IMR-90 (cell line): ENCODE measurements around the gene TRAK2. TPM values are rescaled to one million over a fixed set of nuclear protein-coding genes. Genes with fewer than 3 reads are reported as not detected.
A peak's percentile ranks its signal among the peaks of the same experiment; 100 is the strongest.

Source experiments
- ATAC-seq: fragments of 200-7000 bp; cut with Tn5 transposase; 2 replicates; pipeline ENCODE4 v1.9.1; 2020; ENCODE audit warnings: low read depth, mild to moderate bottlenecking, moderate library complexity
- Bru-seq: library from RNA; stranded (reverse); fragments of 400-500 nt; gene quantifications from one replicate; lab custom pipeline; 2021; lab: Mats Ljungman, UMichigan
- BruChase-seq, 2 experiments: library from RNA; stranded (reverse); fragments of 400-500 nt; gene quantifications; one replicate each; lab custom pipeline; 2021; lab: Mats Ljungman, UMichigan
- BruUV-seq: library from RNA; stranded (reverse); fragments of 400-500 nt; replicated peaks from 2 replicates; lab custom pipeline; 2021; lab: Mats Ljungman, UMichigan
- CTCF ChIA-PET: fragments of 300-600 bp; formaldehyde crosslinking; extraction: SDS; loops from one replicate; lab custom pipeline; 2021; ENCODE audit warnings: antibody characterized with exemption; lab: Yijun Ruan, JAX
- POLR2A ChIA-PET: fragments of 300-600 bp; sonication (Branson Sonifier 250); formaldehyde crosslinking; loops from one replicate; lab custom pipeline; 2022; ENCODE audit warnings: antibody characterized with exemption; ENCODE audit not compliant: unreplicated experiment; lab: Charles Lee
- DNase-seq: peaks from one replicate; pipeline ENCODE4 v3.0.0; 2013
- H2AFZ ChIP-seq: replicated peaks from 2 replicates; pipeline ENCODE3; 2013; ENCODE audit warnings: low read length, mild to moderate bottlenecking; ENCODE audit not compliant: poor library complexity
- H2AK5ac ChIP-seq: 2 replicates; pipeline ENCODE4 v1.6.1; 2013; ENCODE audit warnings: low read depth, low read length, inconsistent platforms
- H2AK9ac ChIP-seq: replicated peaks from 2 replicates; pipeline ENCODE3; 2013; ENCODE audit warnings: mild to moderate bottlenecking, low read depth, low read length, moderate library complexity; ENCODE audit not compliant: poor library complexity
- H2BK120ac ChIP-seq: 2 replicates; pipeline ENCODE4 v1.6.1; 2013; ENCODE audit warnings: low read depth, low read length, inconsistent platforms
- H2BK15ac ChIP-seq: 3 replicates; pipeline ENCODE4 v1.6.1; 2013; ENCODE audit warnings: low read depth, low read length, inconsistent platforms
- H2BK20ac ChIP-seq: 2 replicates; pipeline ENCODE4 v1.6.1; 2013; ENCODE audit warnings: low read depth, mild to moderate bottlenecking, inconsistent platforms, low read length, moderate library complexity
- H2BK5ac ChIP-seq: 2 replicates; pipeline ENCODE4 v1.6.1; 2013; ENCODE audit warnings: mild to moderate bottlenecking, low read depth, low read length, inconsistent platforms; ENCODE audit not compliant: poor library complexity, severe bottlenecking
- H3K14ac ChIP-seq: replicated peaks from 2 replicates; pipeline ENCODE4 v1.6.1; 2013; ENCODE audit warnings: low read depth, low read length, inconsistent platforms
- H3K18ac ChIP-seq: 2 replicates; pipeline ENCODE4 v1.6.1; 2013; ENCODE audit warnings: low read depth, low read length, control low read depth
- H3K23ac ChIP-seq: 2 replicates; pipeline ENCODE4 v1.6.1; 2013; ENCODE audit warnings: low read depth, low read length, inconsistent platforms
- H3K27ac ChIP-seq: 2 replicates; pipeline ENCODE4 v1.5.1; 2013; ENCODE audit warnings: mild to moderate bottlenecking, control low read depth, low read length; ENCODE audit not compliant: insufficient read depth
- H3K27me3 ChIP-seq: 2 replicates; pipeline ENCODE4 v1.6.1; 2013; ENCODE audit warnings: low read length; ENCODE audit not compliant: control insufficient read depth, insufficient read depth
- H3K36me3 ChIP-seq: 2 replicates; pipeline ENCODE4 v1.6.1; 2013; ENCODE audit warnings: low read length, mixed read lengths; ENCODE audit not compliant: control insufficient read depth, insufficient read depth
- H3K4ac ChIP-seq: 2 replicates; pipeline ENCODE4 v1.6.1; 2013; ENCODE audit warnings: low read depth, low read length, inconsistent platforms
- H3K4me1 ChIP-seq: 2 replicates; pipeline ENCODE4 v1.6.1; 2013; ENCODE audit warnings: low read length, mixed read lengths; ENCODE audit not compliant: control insufficient read depth, insufficient read depth
- H3K4me2 ChIP-seq: 2 replicates; pipeline ENCODE4 v1.6.1; 2013; ENCODE audit warnings: low read depth, mild to moderate bottlenecking, control low read depth, low read length, moderate library complexity
- H3K4me3 ChIP-seq: 2 replicates; pipeline ENCODE4 v1.5.1; 2013; ENCODE audit warnings: low read depth, mild to moderate bottlenecking, control low read depth, low read length, moderate library complexity; ENCODE audit not compliant: insufficient read depth
- H3K56ac ChIP-seq: 2 replicates; pipeline ENCODE4 v1.6.1; 2013; ENCODE audit warnings: low read length, inconsistent platforms; ENCODE audit not compliant: insufficient read depth; ENCODE audit errors: extremely low read depth
- H3K79me1 ChIP-seq, 2 experiments: 2 replicates each; pipeline ENCODE4 v1.6.1; 2013; ENCODE audit warnings: low read length in 2 of 2, inconsistent platforms in 1 of 2, low read depth in 1 of 2
- H3K9ac ChIP-seq: 2 replicates; pipeline ENCODE4 v1.6.1; 2013; ENCODE audit warnings: low read depth, low read length, control low read depth
- H3K9me1 ChIP-seq: 2 replicates; pipeline ENCODE4 v1.6.1; 2013; ENCODE audit warnings: low read length, inconsistent platforms; ENCODE audit not compliant: insufficient read depth
- H3K9me3 ChIP-seq: 2 replicates; pipeline ENCODE4 v1.6.1; 2013; ENCODE audit warnings: low read length; ENCODE audit not compliant: control insufficient read depth, insufficient read depth
- H4K20me1 ChIP-seq: 2 replicates; pipeline ENCODE4 v1.6.1; 2013; ENCODE audit warnings: low read length, inconsistent platforms; ENCODE audit not compliant: insufficient read depth
- H4K5ac ChIP-seq: 2 replicates; pipeline ENCODE4 v1.6.1; 2013; ENCODE audit warnings: mild to moderate bottlenecking, low read depth, low read length, control low read depth
- H4K8ac ChIP-seq, 2 experiments: 2 replicates each; pipeline ENCODE4 v1.6.1; 2013; ENCODE audit warnings: low read depth in 2 of 2, low read length in 2 of 2, control low read depth in 1 of 2, inconsistent platforms in 1 of 2
- H4K91ac ChIP-seq: 2 replicates; pipeline ENCODE4 v1.6.1; 2013; ENCODE audit warnings: low read depth, low read length, inconsistent platforms; ENCODE audit not compliant: insufficient read depth
- BHLHE40 ChIP-seq: fragments of 150-350 bp; IDR thresholded peaks from 2 replicates; pipeline ENCODE4 v1.6.1; 2016; ENCODE audit warnings: mild to moderate bottlenecking, low read depth, low read length
- CEBPB ChIP-seq: IDR thresholded peaks from 2 replicates; pipeline ENCODE4 v1.6.1; 2012; ENCODE audit warnings: low read depth, low read length, improper control_type of control experiment
- CHD1 ChIP-seq: IDR thresholded peaks from 2 replicates; pipeline ENCODE4 v1.6.1; 2012; ENCODE audit warnings: low read depth, low read length, improper control_type of control experiment
- FOS ChIP-seq: fragments of 150-350 bp; IDR thresholded peaks from 2 replicates; pipeline ENCODE4 v1.6.1; 2016; ENCODE audit warnings: low read depth, low read length
- MAZ ChIP-seq: IDR thresholded peaks from 2 replicates; pipeline ENCODE4 v1.6.1; 2012; ENCODE audit warnings: low read depth, mild to moderate bottlenecking, low read length, improper control_type of control experiment, moderate library complexity, borderline replicate concordance
- MXI1 ChIP-seq: IDR thresholded peaks from 2 replicates; pipeline ENCODE4 v1.6.1; 2012; ENCODE audit warnings: low read depth, mild to moderate bottlenecking, low read length, moderate library complexity, borderline replicate concordance
- NFE2L2 ChIP-seq: fragments of 150-350 bp; IDR thresholded peaks from 2 replicates; pipeline ENCODE4 v1.6.1; 2016; ENCODE audit warnings: low read depth, mild to moderate bottlenecking, low read length
- POLR2A ChIP-seq: IDR thresholded peaks from 2 replicates; pipeline ENCODE4 v1.6.1; 2012; ENCODE audit warnings: mild to moderate bottlenecking, low read depth, low read length
- RFX5 ChIP-seq: IDR thresholded peaks from 2 replicates; pipeline ENCODE4 v1.8.0; 2012; ENCODE audit warnings: low read depth, mild to moderate bottlenecking, low read length, moderate library complexity
- WGBS, 2 experiments: methylation state at CpG; one replicate each; pipeline versions ENCODE4 v1.1.5 to v1.1.7; 2013; ENCODE audit warnings: missing lambda C conversion rate in 2 of 2; ENCODE audit not compliant: insufficient read length in 1 of 2; ENCODE audit errors: extremely low coverage in 2 of 2; 5-methylcytosine and 5-hydroxymethylcytosine counted together
- dilution Hi-C: fragments of 300-500 bp; cut with HindIII; formaldehyde crosslinking; loops from one replicate; pipeline ENCODE4 v1.14.3; 2018; ENCODE audit warnings: low sequenced_read_pairs; ENCODE audit not compliant: unreplicated experiment
- in situ Hi-C: fragments of 300-500 bp; cut with MboI; formaldehyde crosslinking; loops from 3 replicates; pipeline ENCODE4 v1.14.3; 2019; ENCODE audit warnings: low sequenced_read_pairs, inconsistent platforms, mixed read lengths
- intact Hi-C: fragments of 100-400 bp; cut with micrococcal nuclease; formaldehyde crosslinking; loops from 2 replicates; pipeline ENCODE4 v1.10.0; 2022
- long read RNA-seq: library from polyadenylated mRNA; unstranded; transcript quantifications from one replicate; pipeline ENCODE4 v2.0.0, GENCODE V29; 2021; ENCODE audit not compliant: unreplicated experiment
- polyA plus RNA-seq, 3 experiments: library from polyadenylated mRNA; depleted of rRNA; stranded (reverse); fragments of >200 nt; gene quantifications; 2 replicates each; pipeline ENCODE4 v1.2.3, GENCODE V29; 2012; ENCODE audit warnings: low replicate concordance in 1 of 3
- total RNA-seq: library from RNA; depleted of rRNA; stranded (reverse); fragments of >200 nt; gene quantifications from 2 replicates; pipeline ENCODE4 v1.2.3, GENCODE V29; 2012; rRNA removed
- TF ChIP-seq, protein P1 (sequence below): conservative IDR thresholded peaks from 2 replicates; pipeline ENCODE4 v1.5.1; 2012; ENCODE audit warnings: mild to moderate bottlenecking, low read depth, low read length, improper control_type of control experiment

The TRAK2 gene, protein sequence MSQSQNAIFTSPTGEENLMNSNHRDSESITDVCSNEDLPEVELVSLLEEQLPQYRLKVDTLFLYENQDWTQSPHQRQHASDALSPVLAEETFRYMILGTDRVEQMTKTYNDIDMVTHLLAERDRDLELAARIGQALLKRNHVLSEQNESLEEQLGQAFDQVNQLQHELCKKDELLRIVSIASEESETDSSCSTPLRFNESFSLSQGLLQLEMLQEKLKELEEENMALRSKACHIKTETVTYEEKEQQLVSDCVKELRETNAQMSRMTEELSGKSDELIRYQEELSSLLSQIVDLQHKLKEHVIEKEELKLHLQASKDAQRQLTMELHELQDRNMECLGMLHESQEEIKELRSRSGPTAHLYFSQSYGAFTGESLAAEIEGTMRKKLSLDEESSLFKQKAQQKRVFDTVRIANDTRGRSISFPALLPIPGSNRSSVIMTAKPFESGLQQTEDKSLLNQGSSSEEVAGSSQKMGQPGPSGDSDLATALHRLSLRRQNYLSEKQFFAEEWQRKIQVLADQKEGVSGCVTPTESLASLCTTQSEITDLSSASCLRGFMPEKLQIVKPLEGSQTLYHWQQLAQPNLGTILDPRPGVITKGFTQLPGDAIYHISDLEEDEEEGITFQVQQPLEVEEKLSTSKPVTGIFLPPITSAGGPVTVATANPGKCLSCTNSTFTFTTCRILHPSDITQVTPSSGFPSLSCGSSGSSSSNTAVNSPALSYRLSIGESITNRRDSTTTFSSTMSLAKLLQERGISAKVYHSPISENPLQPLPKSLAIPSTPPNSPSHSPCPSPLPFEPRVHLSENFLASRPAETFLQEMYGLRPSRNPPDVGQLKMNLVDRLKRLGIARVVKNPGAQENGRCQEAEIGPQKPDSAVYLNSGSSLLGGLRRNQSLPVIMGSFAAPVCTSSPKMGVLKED
- 48.9 and 65.4 TPM in 2 replicates for total RNA-seq
- 10.7 and 13.1 TPM in 2 replicates for polyA plus RNA-seq (2012; rRNA removed)
- polyA plus RNA-seq (2012; cell fraction: cytosol; rRNA removed), result 4.0 and 4.2 TPM in 2 replicates
- polyA plus RNA-seq (2012; cell fraction: nucleus; rRNA removed; ENCODE audit: low replicate concordance), result 3.1 and 15.3 TPM in 2 replicates
- Bru-seq, nascent RNA, result percentile 79 among the genes with signal in this experiment
- percentile 83 among the genes with signal in this experiment for BruChase-seq, experiment 1, labeled RNA remaining after a 6-hour chase
- percentile 82 among the genes with signal in this experiment for BruChase-seq, experiment 2, labeled RNA remaining after a 2-hour chase
- long read RNA-seq, full-length matches to known transcripts, result 24 of 53 reads
- long read RNA-seq, partial matches to known transcripts, result 16 of 53 reads
- long read RNA-seq, other reads (novel, unspliced or antisense), result 13 of 53 reads

DNA sequence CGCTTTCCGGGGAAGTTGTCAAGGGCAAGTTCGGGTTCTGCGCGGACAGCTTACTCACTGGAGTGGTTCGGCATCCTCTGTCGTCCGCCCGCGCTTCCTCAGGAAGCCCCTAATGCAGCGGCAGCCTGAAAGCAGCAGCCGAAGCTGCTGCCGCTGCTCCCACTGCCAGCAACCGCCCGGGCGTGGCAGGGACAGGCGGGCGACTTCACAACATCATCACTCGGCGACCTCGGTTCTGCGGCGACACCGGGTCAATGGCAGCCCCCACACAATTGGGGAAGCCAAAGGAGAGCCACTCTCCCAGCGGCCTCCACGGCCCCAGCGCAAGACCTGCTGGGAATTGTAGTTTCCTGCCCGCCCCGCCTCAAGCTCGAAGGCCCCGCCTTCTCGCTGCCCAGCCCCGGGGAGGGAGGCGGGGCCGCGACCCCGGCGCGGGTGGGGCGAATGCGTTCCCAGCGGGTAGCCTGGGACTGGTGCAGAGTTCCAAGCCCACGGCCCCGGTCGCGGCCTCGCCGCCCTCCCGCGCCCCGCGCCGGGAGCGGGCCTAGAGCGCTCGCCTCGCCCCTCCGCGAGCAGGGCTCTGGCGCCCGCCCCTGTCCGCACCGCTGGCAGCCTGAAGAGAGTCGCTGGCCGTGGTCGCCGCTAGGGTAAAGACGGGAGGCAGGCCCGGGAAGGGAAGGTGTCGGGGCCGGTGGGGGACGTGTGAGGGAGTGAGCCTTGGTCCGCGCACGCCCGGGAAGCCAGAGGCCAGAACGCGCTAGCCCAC lies at the start of gene TRAK2, which contains the start of gene STRADB:
Gene TRAK2 (minus strand): TSS at position 167 of the 766 bp plus-strand sequence. CDS start 30,951 bp downstream, outside the sequence.
Gene STRADB (plus strand): TSS at position 449 of the 766 bp plus-strand sequence. CDS start 3,101 bp downstream, outside the sequence.
- Histone ChIP-seq H3K56ac (peak within 1 kb of the TSS; percentile 75), H2AFZ (peak within 1 kb of the TSS; percentile 98), H3K14ac (peak within 1 kb of the TSS; percentile 85), H4K5ac (peak within 1 kb of the TSS; percentile 61), H3K23ac (peak within 1 kb of the TSS; percentile 70), H3K4me2 (peak within 1 kb of the TSS; percentile 94), H2BK120ac (peak within 1 kb of the TSS; percentile 62; the same call in 1 of the 2 replicates), H3K27ac (peak within 1 kb of the TSS; percentile 80), H2BK5ac (peak within 1 kb of the TSS; percentile 70), H2BK20ac (no peak within 1 kb of the TSS), H2AK5ac (peak within 1 kb of the TSS; percentile 18; the same call in 1 of the 2 replicates), H3K9ac (peak within 1 kb of the TSS; percentile 73), H3K18ac (peak within 1 kb of the TSS; percentile 20), H3K4me3 (peak within 1 kb of the TSS; percentile 82), H4K8ac (peak within 1 kb of the TSS; percentile 45 to 92), H2AK9ac (peak within 1 kb of the TSS; percentile 38), H3K36me3 (no peaks in the 10 kb centered on the region), H3K4ac (peak within 1 kb of the TSS; percentile 64), H2BK15ac (peak within 1 kb of the TSS; percentile 2; the same call in 1 of the 3 replicates), H3K9me3 (no peaks in the 10 kb centered on the region), H4K20me1 (0 out of 2 replicates have a peak, but pooled peaks cover 3% of the 10 kb centered on the region), H3K79me1 (peaks cover 27 to 53% of the 10 kb centered on the region in 2 experiments), H3K4me1 (peaks cover 2% of the 10 kb centered on the region; the same call in 1 of the 2 replicates), H3K27me3 (no peaks in the 10 kb centered on the region), H3K9me1 (no peaks in the 10 kb centered on the region), H4K91ac (peak within 1 kb of the TSS; percentile 84)
- DNase-seq (peak; percentile 92), ATAC-seq (peak; percentile 97)
- intact Hi-C loops, result loop anchor here (1.0 to 5.0 kb wide), 3 partner anchors 168 to 246 kb away; partner anchors contain the start of gene MPP4
- CTCF ChIA-PET, result interaction anchor here (1.5 kb wide), 1 partner anchor 219 kb away, joined by 5 read pairs; no protein-coding TSS in a partner anchor
- POLR2A ChIA-PET, result interaction anchor here (0.6 to 1.1 kb wide), 5 partner anchors 11 to 1369 kb away, joined by 3 to 23 read pairs (median 6); no protein-coding TSS in a partner anchor
- in situ Hi-C loops, result no loop called here
- dilution Hi-C loops, result no loop called here
- BruUV-seq, result no TSS peak
- WGBS, 2 experiments, result 0% methylated on average over 28 of the region's 78 CpGs; no CpG with 5 or more reads in 1 of the 2 experiments
- no peak for TF ChIP-seq BHLHE40
- peak; percentile 70; the same call in 1 of the 2 replicates for TF ChIP-seq POLR2A
- TF ChIP-seq MAZ, result peak; percentile 80; the same call in 1 of the 2 replicates
- TF ChIP-seq NFE2L2, result no peak
- no peak for TF ChIP-seq CHD1
- no peak for TF ChIP-seq FOS
- TF ChIP-seq RFX5, result no peak
- peak; percentile 78 for TF ChIP-seq MXI1
- no peak for TF ChIP-seq CEBPB
- TF ChIP-seq, protein P1, sequence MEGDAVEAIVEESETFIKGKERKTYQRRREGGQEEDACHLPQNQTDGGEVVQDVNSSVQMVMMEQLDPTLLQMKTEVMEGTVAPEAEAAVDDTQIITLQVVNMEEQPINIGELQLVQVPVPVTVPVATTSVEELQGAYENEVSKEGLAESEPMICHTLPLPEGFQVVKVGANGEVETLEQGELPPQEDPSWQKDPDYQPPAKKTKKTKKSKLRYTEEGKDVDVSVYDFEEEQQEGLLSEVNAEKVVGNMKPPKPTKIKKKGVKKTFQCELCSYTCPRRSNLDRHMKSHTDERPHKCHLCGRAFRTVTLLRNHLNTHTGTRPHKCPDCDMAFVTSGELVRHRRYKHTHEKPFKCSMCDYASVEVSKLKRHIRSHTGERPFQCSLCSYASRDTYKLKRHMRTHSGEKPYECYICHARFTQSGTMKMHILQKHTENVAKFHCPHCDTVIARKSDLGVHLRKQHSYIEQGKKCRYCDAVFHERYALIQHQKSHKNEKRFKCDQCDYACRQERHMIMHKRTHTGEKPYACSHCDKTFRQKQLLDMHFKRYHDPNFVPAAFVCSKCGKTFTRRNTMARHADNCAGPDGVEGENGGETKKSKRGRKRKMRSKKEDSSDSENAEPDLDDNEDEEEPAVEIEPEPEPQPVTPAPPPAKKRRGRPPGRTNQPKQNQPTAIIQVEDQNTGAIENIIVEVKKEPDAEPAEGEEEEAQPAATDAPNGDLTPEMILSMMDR, result peak; percentile 30; the same call in 1 of the 2 replicates
